OCI-LY3 (cell line): ENCODE data around the gene DDN.

ENCODE experiments used
- CTCF ChIP-seq: fragments of 200-600, 300-600 bp; sonication (generic); IDR thresholded peaks from 2 replicates; pipeline ENCODE4 v1.5.1; 2014; ENCODE audit warnings: antibody characterized with exemption, low read length, low read depth
- EZH2phosphoT487 ChIP-seq: fragments of 200-600 bp; shearing (Covaris generic); IDR thresholded peaks from 2 replicates; pipeline ENCODE4 v1.6.1; 2018; ENCODE audit warnings: antibody characterized with exemption, mixed run types, low read depth

DNA sequence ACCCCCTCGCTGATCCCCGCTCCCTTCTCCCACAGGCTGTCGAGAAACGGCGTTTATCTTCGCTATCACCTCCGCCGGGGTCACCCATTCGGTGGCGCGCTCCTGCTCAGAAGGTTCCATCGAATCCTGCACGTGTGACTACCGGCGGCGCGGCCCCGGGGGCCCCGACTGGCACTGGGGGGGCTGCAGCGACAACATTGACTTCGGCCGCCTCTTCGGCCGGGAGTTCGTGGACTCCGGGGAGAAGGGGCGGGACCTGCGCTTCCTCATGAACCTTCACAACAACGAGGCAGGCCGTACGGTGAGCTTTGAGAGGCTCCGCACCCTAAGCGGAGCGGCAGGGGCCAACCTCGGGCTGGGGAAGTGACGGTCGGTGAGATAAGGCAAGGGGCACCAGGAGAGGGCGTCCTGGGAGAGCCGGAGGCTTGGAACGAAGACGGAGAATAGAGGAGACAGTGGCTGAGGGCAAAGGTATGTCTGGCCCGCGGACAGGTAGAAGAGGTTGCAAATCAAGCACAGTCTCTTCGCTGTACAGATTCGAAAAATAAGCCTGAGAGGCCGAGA, 18.7 kb downstream of the DDN start:
- no peak for TF ChIP-seq CTCF
- no peak for TF ChIP-seq EZH2phosphoT487
